CD4-positive, alpha-beta T cell treated with Interleukin-4 for 1 hour (primary cell): ENCODE measurements around the gene SYT2.
"Not testable (repeated sequence)": the region's sequence is repeated elsewhere in the genome, so short reads cannot be mapped to it uniquely, and the experiment has no call there.

Experiments
- DNase-seq, 2 donors: peaks; one replicate each; pipeline ENCODE4 v3.0.0-alpha.2; 2020 to 2022

SYT2 gene

GRCh38 chr1:202588503-202589189 lies 121.6 kb downstream of the SYT2 start:
- no peak for DNase-seq

- DNase-seq, result no peak
Measured at GRCh38 chr1:202587859-202588485, 122.3 kb downstream of the SYT2 start.

- no peak for DNase-seq
Measured at GRCh38 chr1:202586871-202587270, 123.4 kb downstream of the SYT2 start.

- DNase-seq, result peak in 1 of 2 donors; percentile 29
Measured at GRCh38 chr1:202586018-202586821, 124.0 kb downstream of the SYT2 start.

- no peak for DNase-seq
Measured at GRCh38 chr1:202585590-202585933, 124.7 kb downstream of the SYT2 start.

GRCh38 chr1:202584707-202585589 lies 125.3 kb downstream of the SYT2 start:
- no peak for DNase-seq

GRCh38 chr1:202582350-202582749 lies 127.9 kb downstream of the SYT2 start:
- DNase-seq, result not testable (repeated sequence)

GRCh38 chr1:202580619-202581018 lies 129.6 kb downstream of the SYT2 start:
- no peak for DNase-seq

- no peak for DNase-seq
Measured at GRCh38 chr1:202579806-202580205, 130.4 kb downstream of the SYT2 start.

GRCh38 chr1:202578565-202578964 lies 131.7 kb downstream of the SYT2 start:
- no peak for DNase-seq

- DNase-seq, result no peak
Measured at GRCh38 chr1:202578001-202578504, 132.2 kb downstream of the SYT2 start.

GRCh38 chr1:202577381-202577780 lies 132.9 kb downstream of the SYT2 start:
- DNase-seq, result no peak

GRCh38 chr1:202576816-202577215 lies 133.4 kb downstream of the SYT2 start:
- DNase-seq, result no peak

- DNase-seq, result no peak
Measured at GRCh38 chr1:202575918-202576653, 134.2 kb downstream of the SYT2 start.

GRCh38 chr1:202572867-202573266 lies 137.4 kb downstream of the SYT2 start:
- DNase-seq, result no peak

GRCh38 chr1:202571719-202572339 lies 138.4 kb downstream of the SYT2 start:
- peak; percentile 17 to 25 for DNase-seq

GRCh38 chr1:202569393-202570322 lies 140.6 kb downstream of the SYT2 start:
- no peak for DNase-seq

- no peak for DNase-seq
Measured at GRCh38 chr1:202568826-202569225, 141.4 kb downstream of the SYT2 start.

GRCh38 chr1:202568410-202568809 lies 141.8 kb downstream of the SYT2 start:
- no peak for DNase-seq

GRCh38 chr1:202567738-202568137 lies 142.5 kb downstream of the SYT2 start:
- DNase-seq, result no peak
